HG03521 (cell line): ENCODE measurements around the gene SNX15.
"Not testable (repeated sequence)": the region's sequence is repeated elsewhere in the genome, so short reads cannot be mapped to it uniquely, and the experiment has no call there.

ENCODE experiments used
- ATAC-seq: cut with Tn5 transposase; IDR thresholded peaks from one replicate; pipeline ENCODE4 v1.9.1; 2021; ENCODE audit warnings: mild to moderate bottlenecking, moderate library complexity; ENCODE audit not compliant: unreplicated experiment

SNX15 gene, protein sequence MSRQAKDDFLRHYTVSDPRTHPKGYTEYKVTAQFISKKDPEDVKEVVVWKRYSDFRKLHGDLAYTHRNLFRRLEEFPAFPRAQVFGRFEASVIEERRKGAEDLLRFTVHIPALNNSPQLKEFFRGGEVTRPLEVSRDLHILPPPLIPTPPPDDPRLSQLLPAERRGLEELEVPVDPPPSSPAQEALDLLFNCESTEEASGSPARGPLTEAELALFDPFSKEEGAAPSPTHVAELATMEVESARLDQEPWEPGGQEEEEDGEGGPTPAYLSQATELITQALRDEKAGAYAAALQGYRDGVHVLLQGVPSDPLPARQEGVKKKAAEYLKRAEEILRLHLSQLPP

GRCh38 chr11:65027213-65028067 lies at the start of gene SNX15:
Gene SNX15 (plus strand): TSS chr11:65027439. CDS start chr11:65027538, 99 bp downstream.
- ATAC-seq = peak; percentile 83

GRCh38 chr11:64983339-64983738 lies 43.9 kb upstream of the SNX15 start:
- not testable (repeated sequence) for ATAC-seq

DNA sequence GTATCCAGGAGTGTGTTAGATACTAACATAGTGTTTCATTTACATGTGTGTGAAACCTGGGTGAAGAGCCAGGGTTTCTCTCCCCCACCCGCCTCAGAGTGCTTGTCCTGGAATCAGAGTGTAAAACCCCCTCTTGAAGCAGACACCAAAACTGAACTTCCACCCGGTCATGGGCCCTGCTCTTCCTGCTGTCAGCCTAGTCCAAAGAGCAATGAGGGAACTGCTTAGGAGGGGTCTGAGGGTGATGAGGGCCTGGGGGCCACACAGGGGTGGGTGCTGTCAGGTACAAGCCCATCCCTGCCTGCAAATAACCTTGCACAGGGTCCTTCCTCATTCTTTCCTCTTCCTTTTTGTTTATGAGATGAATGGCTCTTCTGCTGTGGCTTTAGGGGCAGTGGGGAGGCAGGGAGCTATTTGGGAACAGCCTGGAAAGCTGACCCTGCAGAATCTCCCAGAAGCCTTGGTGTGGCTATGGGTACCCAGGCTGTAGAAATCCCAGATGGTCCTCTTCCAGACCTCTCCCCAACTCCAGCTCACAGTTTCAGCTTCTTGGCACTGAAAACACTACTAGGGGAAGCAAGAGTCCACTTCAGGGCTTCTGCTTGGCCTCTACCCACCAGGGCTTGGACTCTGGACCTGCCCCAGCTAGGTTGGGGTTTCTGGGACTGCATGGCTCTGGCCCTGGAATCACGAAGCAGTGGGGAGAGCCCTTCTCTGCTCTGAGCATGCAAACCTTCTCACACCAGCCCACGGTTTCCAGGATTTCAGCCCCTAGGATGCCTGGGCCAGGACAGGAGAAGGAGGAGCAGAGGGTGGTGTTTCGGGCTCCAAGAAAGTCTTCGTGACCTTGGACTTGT lies 39.0 kb upstream of the SNX15 start:
- ATAC-seq = no peak

DNA sequence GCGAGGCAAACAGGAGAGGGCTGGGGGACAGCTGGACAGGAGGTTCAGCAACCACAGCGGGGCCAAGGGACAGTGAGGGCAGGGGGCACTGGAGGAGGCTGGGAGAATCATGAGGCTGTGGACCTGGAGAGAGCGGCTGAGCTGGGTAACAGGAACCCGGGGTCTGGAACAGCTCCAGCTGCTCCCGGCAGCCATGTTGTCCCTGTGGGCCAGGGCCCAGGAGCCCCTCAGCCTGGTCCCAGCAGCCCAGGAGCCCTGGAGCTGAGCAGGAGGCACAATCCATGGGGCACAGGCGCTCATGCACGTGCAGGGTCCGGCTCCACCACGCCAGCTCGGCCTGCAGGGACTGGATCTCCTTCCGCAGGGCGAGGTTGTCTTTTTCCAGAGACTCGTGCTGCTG lies 37.8 kb upstream of the SNX15 start:
- ATAC-seq = no peak

DNA sequence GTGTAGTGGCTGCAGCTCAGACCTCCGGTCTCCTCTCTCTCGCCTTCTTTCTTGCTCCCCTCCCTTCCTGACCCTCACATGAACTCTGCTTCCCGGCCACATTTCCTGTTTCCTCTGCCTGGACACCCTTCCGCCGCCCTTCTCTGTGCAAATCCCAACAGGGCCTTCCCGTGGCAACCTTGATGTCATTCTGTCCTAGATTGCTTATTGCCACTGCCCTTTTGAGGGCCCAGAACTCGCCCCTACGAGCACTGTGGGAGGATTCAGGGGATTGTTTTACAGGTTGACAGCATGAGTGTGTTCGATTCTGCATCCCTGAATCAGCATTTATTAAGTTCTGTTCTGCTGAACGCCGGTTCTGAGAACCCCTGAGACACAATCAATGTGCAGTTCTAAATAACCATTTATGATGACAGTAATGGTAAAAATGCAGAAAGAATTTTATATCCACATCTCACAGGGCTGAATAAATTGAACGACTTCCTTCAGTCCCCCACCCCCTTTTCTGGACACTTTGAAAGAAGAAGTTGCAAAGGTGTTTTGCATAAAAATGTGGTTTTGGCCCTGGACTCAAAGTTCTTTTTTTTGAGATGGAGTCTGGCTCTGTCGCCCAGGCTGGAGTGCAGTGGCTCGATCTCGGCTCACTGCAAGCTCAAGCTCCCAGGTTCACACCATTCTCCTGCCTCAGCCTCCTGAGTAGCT lies 36.9 kb upstream of the SNX15 start:
- ATAC-seq = no peak

DNA sequence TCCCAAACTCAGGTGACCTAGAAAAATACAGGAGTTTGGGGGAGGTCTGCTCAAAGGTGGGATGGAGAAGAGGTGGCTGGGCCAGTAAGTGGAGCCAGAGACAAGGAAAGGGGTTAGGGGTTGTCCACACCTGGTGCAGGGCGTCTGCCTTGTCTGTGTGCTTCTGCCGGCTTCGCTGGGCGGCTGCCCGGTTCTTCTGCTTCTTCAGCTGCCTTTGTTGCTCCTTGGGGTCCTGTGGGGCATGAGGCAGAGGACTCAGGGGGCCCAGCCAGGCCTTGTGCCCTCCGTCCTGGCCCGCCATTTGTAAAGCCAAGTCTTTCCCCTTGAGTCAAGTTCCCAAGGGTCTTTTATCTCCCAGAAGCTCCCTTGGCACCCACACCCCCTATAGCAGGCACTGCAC lies 32.9 kb upstream of the SNX15 start:
- ATAC-seq = no peak

DNA sequence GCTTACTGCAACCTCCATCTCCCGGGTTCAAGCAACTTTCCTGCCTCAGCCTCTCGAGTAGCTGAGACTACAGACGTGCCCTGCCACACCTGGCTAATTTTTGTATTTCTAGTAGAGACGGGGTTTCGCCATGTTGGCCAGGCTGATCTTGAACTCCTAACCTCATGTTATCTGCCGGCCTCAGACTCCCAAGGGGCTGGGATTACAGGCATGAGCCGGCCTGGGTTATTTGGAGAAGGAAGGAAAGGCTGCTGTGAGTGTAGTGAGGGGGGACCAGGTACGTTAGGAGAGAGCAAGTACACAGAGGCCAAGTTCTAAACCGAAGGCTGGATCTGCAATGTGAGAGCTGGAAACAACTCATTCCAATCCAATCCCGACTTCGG lies 30.9 kb upstream of the SNX15 start:
- ATAC-seq = no peak

DNA sequence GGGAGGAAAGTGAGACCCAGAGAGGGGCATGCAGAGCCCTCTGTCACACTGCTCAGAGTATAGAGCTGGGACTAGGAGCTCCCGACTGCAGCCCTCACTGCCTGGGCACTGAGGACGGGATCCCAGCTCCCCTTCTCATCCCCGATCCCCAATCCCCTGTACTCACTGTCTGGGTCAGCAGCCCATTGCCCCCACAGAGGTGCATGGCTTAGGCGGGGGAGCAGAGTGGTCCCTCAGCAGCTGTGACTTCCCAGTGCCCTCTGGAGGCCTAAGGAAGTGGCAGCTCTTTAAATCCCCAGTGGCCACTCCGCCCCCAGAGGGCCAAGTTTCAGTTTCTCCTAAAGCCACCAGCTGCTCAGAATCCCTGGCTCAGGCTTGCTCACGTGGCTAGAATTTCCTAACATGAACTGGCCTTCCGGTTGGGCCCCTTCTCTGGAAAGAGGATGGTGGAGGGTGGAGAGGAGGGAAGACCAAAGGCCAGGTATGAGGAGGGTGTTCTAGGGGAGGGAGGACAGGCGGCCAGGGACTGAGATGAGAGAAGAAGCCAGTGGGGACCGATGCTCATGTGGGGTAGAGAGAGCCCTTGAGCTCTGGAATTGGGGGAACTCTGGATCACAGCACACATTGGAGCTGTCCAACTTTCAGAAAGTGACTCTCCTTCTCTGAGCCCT lies 30.4 kb upstream of the SNX15 start, which contains the start of gene BATF2:
TSS of gene BATF2 (minus strand) at position 262 of the 671 bp plus-strand sequence. CDS start at position 205, 57 bp downstream.
- no peak for ATAC-seq

- ATAC-seq = no peak
These were observed 29.1 kb upstream of the SNX15 start for GRCh38 chr11:64998141-64998540.

GRCh38 chr11:64998690-64999431 lies 28.4 kb upstream of the SNX15 start:
- ATAC-seq = no peak

GRCh38 chr11:64999478-64999877 lies 27.8 kb upstream of the SNX15 start:
- no peak for ATAC-seq

DNA sequence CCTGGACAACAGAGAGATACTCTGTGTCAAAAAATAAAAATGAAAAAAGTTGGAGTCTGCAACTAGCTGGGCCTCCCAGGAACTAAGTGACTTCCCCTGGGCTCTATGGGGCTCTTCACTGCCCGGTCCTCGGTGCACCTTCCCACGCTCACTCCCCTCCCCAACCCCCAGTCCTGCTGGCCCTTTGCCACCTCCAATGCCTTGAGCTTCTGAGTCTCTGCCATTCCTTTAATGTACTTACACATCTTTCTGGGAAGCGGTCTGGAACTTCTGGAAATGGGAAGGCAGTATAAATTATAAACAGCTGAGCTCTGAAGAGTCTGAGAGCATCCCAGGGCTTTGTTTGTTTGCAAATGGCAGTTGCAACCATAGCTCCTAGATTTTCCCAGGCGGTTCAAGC lies 24.5 kb upstream of the SNX15 start:
- no peak for ATAC-seq

DNA sequence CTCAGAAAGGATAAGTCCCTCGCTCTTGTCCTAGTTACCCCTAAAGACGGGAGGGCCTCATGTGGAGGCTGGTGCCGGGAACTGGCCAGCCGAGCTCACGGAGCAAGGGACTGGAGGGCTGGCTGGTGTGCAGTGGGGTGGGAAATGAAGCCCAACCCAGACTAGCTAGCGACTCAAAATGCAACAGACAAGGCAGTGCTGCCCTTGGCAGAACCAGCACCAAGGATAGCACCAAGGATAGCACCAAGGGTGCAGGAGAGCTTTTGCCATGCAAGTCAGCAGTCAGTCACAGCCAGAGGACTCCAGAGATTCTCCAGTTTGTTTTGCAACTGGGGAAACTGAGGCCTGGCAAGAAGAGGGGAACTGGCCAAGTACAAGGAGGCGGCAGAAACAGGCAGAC lies 24.0 kb upstream of the SNX15 start:
- no peak for ATAC-seq

DNA sequence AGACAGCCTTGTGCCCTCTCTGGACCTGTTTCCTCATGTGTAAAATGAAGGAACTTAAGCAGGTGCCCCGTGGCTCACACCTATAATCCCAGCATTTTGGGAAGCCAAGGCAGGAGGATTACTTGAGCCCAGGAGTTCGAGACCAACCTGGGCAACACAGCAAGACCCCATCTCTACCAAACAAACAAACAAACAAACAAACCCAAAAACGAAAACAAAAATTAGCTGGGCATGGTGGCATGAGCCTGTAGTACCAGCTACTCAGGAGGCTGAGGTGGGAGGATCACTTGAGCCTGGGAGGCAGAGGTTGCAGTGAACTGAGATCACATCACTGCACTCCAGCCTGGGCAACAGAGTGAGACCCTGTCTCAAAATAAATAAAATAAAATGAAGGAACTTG lies 23.3 kb upstream of the SNX15 start:
- ATAC-seq = not testable (repeated sequence)

GRCh38 chr11:65008016-65008415 lies 19.2 kb upstream of the SNX15 start:
- ATAC-seq = no peak

- ATAC-seq = no peak
These were observed 18.4 kb upstream of the SNX15 start for GRCh38 chr11:65008873-65009272.

DNA sequence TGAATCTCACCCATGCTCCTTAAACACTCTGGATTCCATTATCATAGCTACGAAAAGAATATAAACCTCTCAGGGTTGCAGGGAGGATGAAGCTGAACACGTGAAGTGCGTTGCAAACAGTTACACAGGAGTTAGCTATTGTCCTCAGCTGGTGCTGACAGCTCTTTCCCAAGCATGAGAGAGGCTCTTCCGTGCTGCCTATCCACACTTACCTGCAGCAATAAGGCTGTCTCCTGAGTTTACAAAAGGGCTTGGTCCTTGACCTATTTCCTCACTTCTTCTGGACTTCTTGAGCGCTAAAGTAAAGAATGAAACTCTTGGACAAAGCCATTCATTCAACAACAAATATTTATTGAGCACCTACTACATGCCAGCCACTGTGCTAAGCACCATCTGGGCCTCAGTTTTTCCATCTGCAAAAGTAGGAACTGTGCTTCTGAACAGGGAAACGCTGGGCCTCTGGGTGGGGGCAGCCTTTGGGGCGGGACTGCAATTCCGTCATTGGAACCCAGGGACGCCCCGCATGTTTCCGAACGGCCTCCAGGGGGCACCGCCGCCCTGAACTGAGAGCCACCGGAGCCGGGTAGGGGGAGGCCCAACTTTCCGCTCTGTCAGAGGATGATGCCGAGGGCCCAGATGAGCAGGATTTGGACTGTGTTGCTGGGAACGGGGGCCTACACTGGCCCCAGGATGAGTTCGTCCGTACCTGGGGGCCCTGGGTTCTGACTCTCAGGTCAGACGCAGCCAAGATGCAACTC lies 13.9 kb upstream of the SNX15 start:
- peak; percentile 50 for ATAC-seq

GRCh38 chr11:65013888-65014725 lies 13.1 kb upstream of the SNX15 start, which contains the start of gene ARL2:
Gene ARL2 (plus strand): TSS chr11:65014160. CDS start chr11:65014208, 48 bp downstream.
- ATAC-seq = peak; percentile 74
